G401.6 (cell line): ENCODE data around the gene FLYWCH1.
A peak's percentile ranks its signal among the peaks of the same experiment; 100 is the strongest.

Source experiments
- FAIRE-seq: peaks from 2 replicates; lab custom pipeline; 2012; peaks lifted over from hg19 to GRCh38; lab: Jason Lieb, UNC

Gene FLYWCH1

GRCh38 chr16:2953706-2954627 lies 42.2 kb downstream of the FLYWCH1 start:
- no peak for FAIRE-seq

- FAIRE-seq, result no peak
Observed at GRCh38 chr16:2954656-2955381, 43.1 kb downstream of the FLYWCH1 start.

GRCh38 chr16:2955438-2955778 lies 43.7 kb downstream of the FLYWCH1 start:
- FAIRE-seq, result no peak

- no peak for FAIRE-seq
Observed at GRCh38 chr16:2955779-2956578, 44.2 kb downstream of the FLYWCH1 start.

GRCh38 chr16:2956579-2956956 lies 44.8 kb downstream of the FLYWCH1 start:
- FAIRE-seq, result no peak

GRCh38 chr16:2959206-2959605 lies 47.5 kb downstream of the FLYWCH1 start:
- no peak for FAIRE-seq

GRCh38 chr16:2960183-2961010 lies 48.7 kb downstream of the FLYWCH1 start:
- no peak for FAIRE-seq

- no peak for FAIRE-seq
Observed at GRCh38 chr16:2962334-2963073, 50.8 kb downstream of the FLYWCH1 start.

- FAIRE-seq, result no peak
Observed at GRCh38 chr16:2963074-2963722, 51.5 kb downstream of the FLYWCH1 start.

GRCh38 chr16:2963723-2964474 lies 52.2 kb downstream of the FLYWCH1 start, which contains the start of gene KREMEN2:
Gene KREMEN2, plus strand, starts transcription at chr16:2964275. Its CDS starts 246 bp downstream, at chr16:2964521.
- FAIRE-seq, result peak; percentile 96

- FAIRE-seq, result no peak
Observed at GRCh38 chr16:2964475-2965336, 53.0 kb downstream of the FLYWCH1 start.

- FAIRE-seq, result no peak
Observed at GRCh38 chr16:2966043-2966807, 54.5 kb downstream of the FLYWCH1 start.

GRCh38 chr16:2966808-2967191 lies 55.1 kb downstream of the FLYWCH1 start:
- no peak for FAIRE-seq

- FAIRE-seq, result no peak
Observed at GRCh38 chr16:2967211-2967631, 55.5 kb downstream of the FLYWCH1 start.

- no peak for FAIRE-seq
Observed at GRCh38 chr16:2967721-2968161, 56.0 kb downstream of the FLYWCH1 start.

GRCh38 chr16:2968368-2968737 lies 56.6 kb downstream of the FLYWCH1 start:
- peak; percentile 30 for FAIRE-seq

- FAIRE-seq, result no peak
Observed at GRCh38 chr16:2968738-2969544, 57.2 kb downstream of the FLYWCH1 start, which contains the start of gene PAQR4. Gene PAQR4, plus strand, starts transcription at chr16:2969348. Its CDS starts 327 bp downstream, at chr16:2969675.
